ENCODE data around the gene PRC1.
"Not testable (repeated sequence)": the region's sequence is repeated elsewhere in the genome, so short reads cannot be mapped to it uniquely, and the experiment has no call there.

Gene PRC1

GRCh38 chr15:90931828-90932659 lies 62.3 kb downstream of the PRC1 start, which contains the start of gene HDDC3:
TSS of gene HDDC3 (minus strand) at chr15:90932549. CDS start at chr15:90932540, 9 bp downstream.
- peak; percentile 48 for TF ChIP-seq ZFX (IDR thresholded peaks at IDR 0.05)
- TF ChIP-seq, protein P1, sequence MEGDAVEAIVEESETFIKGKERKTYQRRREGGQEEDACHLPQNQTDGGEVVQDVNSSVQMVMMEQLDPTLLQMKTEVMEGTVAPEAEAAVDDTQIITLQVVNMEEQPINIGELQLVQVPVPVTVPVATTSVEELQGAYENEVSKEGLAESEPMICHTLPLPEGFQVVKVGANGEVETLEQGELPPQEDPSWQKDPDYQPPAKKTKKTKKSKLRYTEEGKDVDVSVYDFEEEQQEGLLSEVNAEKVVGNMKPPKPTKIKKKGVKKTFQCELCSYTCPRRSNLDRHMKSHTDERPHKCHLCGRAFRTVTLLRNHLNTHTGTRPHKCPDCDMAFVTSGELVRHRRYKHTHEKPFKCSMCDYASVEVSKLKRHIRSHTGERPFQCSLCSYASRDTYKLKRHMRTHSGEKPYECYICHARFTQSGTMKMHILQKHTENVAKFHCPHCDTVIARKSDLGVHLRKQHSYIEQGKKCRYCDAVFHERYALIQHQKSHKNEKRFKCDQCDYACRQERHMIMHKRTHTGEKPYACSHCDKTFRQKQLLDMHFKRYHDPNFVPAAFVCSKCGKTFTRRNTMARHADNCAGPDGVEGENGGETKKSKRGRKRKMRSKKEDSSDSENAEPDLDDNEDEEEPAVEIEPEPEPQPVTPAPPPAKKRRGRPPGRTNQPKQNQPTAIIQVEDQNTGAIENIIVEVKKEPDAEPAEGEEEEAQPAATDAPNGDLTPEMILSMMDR (conservative IDR thresholded peaks at IDR 0.05): peak; percentile 97
- H3K27ac ChIP-seq: peak within 1 kb of the TSS; percentile 87

DNA sequence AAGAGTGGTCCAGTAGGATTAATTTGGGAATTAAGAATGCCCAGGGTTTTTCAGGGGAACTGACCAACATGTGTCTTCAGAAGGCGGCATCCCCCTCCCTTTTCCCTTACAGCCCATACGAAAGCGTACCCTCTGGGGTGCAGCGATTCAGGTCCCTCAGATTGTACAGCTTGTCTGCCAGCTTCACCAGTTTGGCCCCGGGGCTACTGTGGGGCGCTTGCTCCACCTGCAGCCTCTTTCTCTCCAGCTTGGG lies 62.8 kb downstream of the PRC1 start:
- peak overlapping the region; percentile 87 for H3K27ac ChIP-seq

DNA sequence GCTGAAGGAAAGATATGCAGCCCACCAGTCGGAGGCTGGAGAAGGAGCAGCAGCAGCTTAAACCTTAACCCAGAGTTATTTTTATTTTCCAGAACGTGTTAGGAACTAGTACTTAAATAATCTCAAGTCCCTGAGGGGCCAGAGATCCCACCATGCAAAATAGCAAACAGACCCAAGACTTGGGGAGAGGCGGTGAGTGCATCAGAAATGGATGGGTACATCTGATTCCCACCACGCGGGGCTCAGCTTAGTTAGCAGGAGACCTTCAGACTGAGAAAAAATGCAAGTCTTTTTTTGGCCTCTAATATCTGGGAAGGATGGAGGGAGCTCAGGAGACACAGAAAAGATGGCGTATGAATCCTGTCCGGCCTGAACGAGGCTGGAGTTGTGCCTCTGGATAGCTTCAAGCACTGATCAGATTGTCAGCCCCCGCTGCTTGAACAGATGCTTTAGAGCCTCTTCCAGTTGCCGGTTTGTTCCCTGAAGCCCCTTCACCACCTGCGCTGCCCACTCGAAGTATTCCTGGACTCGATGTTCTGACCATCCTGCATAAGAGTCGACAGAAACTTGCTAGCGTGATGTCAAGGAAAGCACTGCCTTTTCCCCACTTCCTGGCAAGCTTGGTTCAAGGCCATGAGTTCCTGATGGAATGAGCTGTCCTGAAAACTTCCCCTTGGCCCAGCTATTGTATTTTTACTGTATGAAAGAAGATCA lies 63.3 kb downstream of the PRC1 start:
- no peak for TF ChIP-seq ZFX (IDR thresholded peaks at IDR 0.05)
- TF ChIP-seq, protein P1 (conservative IDR thresholded peaks at IDR 0.05): no peak
- peak overlapping the region; percentile 87 for H3K27ac ChIP-seq

More for the DNA sequence above, 62.8 kb downstream of the PRC1 start:
- no peak for TF ChIP-seq ZFX (IDR thresholded peaks at IDR 0.05)
- TF ChIP-seq, protein P1 (conservative IDR thresholded peaks at IDR 0.05): no peak

GRCh38 chr15:90929246-90930019 lies 64.9 kb downstream of the PRC1 start:
- H3K27ac ChIP-seq: peak overlapping the region; percentile 87
- TF ChIP-seq ZFX (IDR thresholded peaks at IDR 0.05): no peak; the same call in 1 of the 2 replicates
- TF ChIP-seq, protein P1 (conservative IDR thresholded peaks at IDR 0.05): no peak

DNA sequence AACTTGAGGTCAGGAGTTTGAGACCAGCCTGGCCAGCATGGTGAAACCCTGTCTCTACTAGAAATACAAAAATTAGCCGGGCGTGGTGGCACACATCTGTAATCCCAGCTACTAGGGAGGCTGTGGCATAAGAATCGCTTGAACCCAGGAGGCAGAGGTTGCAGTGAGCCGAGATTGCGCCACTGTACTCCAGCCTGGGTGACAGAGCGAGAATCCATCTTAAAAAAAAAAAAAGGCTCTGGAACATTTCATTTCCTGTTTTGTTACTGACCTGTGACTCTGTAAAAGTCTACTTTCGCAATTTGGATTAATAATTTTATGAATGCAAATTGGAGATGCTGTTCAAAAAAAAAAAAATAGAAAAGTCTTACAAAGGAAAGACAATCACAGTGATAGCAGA lies 66.2 kb downstream of the PRC1 start:
- not testable (repeated sequence) for H3K27ac ChIP-seq

- not testable (repeated sequence) for H3K27ac ChIP-seq
Measured at GRCh38 chr15:90926766-90927165, 67.6 kb downstream of the PRC1 start.

GRCh38 chr15:90924375-90924774 lies 70.0 kb downstream of the PRC1 start:
- no peak overlapping the region for H3K27ac ChIP-seq
- TF ChIP-seq, protein P1 (conservative IDR thresholded peaks at IDR 0.05): no peak
- no peak for TF ChIP-seq ZFX (IDR thresholded peaks at IDR 0.05)

- H3K27ac ChIP-seq: not testable (repeated sequence)
Measured at GRCh38 chr15:90922712-90923322, 71.5 kb downstream of the PRC1 start.

Measured in C4-2B (cell line).